ENCODE data around the gene TMEM203.

The TMEM203 gene

GRCh38 chr9:137234055-137234697 is 28.7 kb upstream of the TMEM203 start:
- H3K4me3 ChIP-seq (ENCODE audit: low read length), result no peak overlapping the region
- TF ChIP-seq CTCF (IDR thresholded peaks at IDR 0.05; ENCODE audit: insufficient read depth, low read depth, low read length, missing control alignments), result no peak
- no peak for DNase-seq (ENCODE audit: low read depth)

GRCh38 chr9:137233143-137233980 is 27.9 kb upstream of the TMEM203 start:
- DNase-seq (ENCODE audit: low read depth), result no peak
- no peak overlapping the region for H3K4me3 ChIP-seq (ENCODE audit: low read length)
- TF ChIP-seq CTCF (IDR thresholded peaks at IDR 0.05; ENCODE audit: insufficient read depth, low read depth, low read length, missing control alignments), result no peak

GRCh38 chr9:137232510-137232909 is 27.1 kb upstream of the TMEM203 start:
- no peak overlapping the region for H3K4me3 ChIP-seq (ENCODE audit: low read length)
- DNase-seq (ENCODE audit: low read depth), result no peak
- TF ChIP-seq CTCF (IDR thresholded peaks at IDR 0.05; ENCODE audit: insufficient read depth, low read depth, low read length, missing control alignments), result no peak

- no peak for DNase-seq (ENCODE audit: low read depth)
- no peak overlapping the region for H3K4me3 ChIP-seq (ENCODE audit: low read length)
- TF ChIP-seq CTCF (IDR thresholded peaks at IDR 0.05; ENCODE audit: insufficient read depth, low read depth, low read length, missing control alignments), result no peak
Measured at GRCh38 chr9:137232101-137232500, 26.7 kb upstream of the TMEM203 start.

GRCh38 chr9:137231372-137232039 is 26.1 kb upstream of the TMEM203 start:
- no peak overlapping the region for H3K4me3 ChIP-seq (ENCODE audit: low read length)

More at GRCh38 chr9:137231372-137232039, 26.1 kb upstream of the TMEM203 start:
- no peak for DNase-seq (ENCODE audit: low read depth)
- TF ChIP-seq CTCF (IDR thresholded peaks at IDR 0.05; ENCODE audit: insufficient read depth, low read depth, low read length, missing control alignments), result no peak
